Kidney tubule cell (primary cell): Measurements from ENCODE around the gene WWTR1.

Experiments used
- DNase-seq: peaks from one replicate; pipeline ENCODE4 v3.0.0-alpha.2; 2018; ENCODE audit warnings: low spot score

Gene WWTR1

DNA sequence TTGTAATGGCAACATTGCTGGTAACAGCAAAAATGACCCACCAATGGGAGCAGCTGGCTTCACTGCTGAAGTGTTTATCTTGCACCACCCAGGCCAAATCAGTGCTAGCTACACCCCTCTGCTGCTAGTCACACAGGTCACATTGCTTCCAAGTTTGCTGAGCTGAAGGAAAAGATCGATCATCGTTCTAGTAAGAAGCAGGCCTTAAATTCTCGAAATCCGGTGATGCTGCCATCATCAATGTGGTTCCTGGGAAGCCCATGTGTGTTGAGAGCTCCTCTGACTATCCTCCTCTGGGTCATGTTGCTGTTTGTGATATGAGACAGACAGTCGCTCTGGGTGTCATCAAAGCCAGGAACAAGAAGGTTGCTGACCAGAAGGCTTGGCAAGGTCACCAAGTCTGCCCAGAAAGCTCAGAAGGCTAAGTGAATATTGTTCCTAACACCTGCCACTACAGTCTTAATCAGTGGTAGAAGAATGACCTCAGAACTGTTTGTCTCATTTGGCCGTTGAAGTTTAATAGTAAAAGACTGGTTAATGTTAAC, 162.2 kb downstream of the WWTR1 start:
- no peak for DNase-seq

DNA sequence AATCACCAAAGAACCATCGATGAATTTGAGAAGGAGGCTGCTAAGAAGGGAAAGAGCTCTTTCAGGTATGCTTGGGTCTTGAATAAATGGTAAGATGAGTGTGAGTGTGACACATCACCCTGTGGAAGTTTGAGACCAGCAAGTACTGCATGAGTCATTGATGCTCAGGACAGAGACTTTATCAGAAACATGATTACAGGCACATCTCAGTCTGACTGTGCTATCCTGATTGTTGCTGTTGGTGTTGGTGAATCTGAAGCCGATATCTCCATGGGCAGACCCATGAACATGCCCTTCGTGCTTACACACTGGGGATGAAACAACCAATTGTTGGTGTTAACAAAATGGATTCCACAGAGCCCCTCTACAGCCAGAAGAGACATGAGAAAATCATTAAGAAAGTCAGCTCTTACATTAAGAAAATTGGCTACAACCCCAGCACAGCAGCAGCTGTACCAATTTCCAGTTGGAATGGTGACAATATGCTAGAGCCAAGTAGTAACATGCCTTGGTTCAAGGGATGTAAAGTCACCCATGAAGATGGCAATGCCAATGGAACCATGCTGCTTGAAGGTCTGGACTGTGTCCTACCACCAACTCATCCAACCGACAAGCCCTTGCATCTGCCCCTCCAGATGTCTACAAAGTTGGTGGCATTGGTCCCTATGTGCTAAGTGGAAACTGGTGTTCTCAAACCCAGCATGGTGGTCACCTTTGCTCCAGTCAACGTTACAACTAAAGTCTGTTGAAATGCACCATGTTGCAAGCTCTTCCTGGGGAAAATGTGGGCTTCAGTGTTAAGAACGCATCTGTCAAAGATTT, 162.9 kb downstream of the WWTR1 start:
- DNase-seq = peak; percentile 84

DNA sequence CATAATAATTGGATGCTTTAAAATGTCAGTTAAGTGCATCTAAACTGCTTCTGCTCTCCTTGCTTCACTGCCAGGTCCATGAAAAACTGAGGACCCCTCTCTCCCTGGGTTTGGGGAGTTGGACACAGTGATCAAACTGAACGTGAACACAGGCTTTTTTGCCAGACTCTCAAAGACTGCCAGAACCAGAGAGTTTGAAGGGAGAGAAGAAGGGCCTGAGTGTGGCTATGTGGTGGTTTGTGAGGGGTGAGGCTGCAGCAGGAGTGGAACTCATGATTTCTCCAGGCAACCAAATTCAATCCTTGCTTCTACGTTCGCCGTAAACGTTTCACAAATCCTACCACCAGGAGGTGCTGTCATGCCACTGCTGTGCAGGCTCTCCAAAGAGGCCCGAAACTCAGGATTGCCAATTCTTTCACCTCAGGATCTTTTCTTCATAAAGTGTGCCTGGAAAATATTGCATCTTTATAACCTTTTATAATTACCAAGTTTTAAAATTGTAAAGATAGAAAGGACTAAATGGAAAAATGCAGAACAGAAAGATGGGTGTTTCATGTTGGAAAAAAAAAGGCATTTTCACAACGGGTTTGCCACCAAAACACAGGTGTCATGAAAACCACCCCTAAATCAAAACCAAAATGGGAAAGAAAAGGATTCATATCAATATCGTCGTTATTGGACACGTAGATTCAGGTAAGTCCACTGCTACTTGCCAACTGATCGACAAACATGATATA, 163.6 kb downstream of the WWTR1 start:
- peak; percentile 61 for DNase-seq

DNA sequence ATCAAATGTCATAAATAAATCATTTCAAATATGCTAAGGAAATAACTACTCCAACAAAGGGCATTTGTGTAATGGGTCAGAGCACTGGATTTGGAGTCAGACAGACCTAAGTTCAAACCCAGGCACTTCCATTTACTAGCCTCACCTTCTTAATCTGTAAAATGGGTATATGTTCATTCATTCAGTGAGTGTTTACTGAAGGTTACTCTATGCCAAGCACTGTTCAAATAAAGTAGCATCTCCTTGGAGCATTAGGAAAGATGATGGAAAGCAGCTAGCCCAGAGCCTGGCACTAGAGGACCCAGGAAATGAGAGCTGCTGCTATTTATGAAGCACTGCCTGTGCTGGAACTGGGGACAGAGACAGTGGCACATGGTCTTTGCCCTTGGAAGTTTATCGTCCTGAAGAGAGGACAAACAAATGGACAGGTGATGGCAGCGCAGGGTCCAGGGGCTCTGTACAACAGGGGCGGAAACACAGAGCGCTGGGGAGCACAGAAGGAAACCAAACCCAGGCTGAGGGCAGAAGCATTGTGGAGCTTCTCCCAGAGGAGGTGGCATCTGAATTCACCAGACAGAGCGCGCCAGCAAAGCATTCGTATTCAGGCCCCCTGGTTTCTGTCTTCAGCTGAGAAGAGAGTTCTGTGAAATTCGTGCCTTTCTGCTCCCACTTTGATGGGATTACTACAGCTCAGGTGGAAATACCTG, 164.4 kb downstream of the WWTR1 start:
- DNase-seq = no peak

DNA sequence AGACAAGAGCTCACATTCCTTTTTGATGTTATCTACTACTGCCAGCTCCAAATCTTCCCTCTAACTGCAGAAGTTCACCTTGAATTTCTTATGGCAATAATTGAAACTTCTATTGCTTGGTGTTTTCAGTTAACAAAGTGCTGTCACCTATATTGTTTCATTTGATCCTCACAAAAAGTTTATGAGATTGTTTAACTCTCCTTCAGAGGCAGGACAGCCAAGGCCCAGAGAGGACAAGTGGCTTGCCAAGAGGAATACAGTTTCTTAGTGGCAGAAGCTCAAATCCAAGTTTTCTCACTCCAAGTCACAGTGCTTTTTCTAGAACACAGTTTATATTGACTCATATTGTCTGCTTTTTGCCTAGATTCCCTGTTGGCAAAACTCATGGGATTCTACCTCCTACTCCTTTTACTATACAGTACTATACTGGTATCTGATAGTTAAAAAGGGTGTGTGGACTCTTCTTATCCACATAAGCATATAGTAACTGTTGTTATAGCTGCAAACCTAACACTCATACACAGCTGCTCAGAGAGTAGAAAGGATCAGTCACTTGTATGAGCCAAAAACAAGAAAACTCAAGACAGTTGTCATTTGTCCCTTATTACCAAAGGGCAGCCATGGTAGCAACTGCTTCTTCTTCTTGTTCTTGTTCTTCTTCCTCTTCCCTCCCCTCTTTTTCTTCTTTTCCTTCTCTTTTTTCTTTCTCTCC, 167.4 kb downstream of the WWTR1 start:
- no peak for DNase-seq

DNA sequence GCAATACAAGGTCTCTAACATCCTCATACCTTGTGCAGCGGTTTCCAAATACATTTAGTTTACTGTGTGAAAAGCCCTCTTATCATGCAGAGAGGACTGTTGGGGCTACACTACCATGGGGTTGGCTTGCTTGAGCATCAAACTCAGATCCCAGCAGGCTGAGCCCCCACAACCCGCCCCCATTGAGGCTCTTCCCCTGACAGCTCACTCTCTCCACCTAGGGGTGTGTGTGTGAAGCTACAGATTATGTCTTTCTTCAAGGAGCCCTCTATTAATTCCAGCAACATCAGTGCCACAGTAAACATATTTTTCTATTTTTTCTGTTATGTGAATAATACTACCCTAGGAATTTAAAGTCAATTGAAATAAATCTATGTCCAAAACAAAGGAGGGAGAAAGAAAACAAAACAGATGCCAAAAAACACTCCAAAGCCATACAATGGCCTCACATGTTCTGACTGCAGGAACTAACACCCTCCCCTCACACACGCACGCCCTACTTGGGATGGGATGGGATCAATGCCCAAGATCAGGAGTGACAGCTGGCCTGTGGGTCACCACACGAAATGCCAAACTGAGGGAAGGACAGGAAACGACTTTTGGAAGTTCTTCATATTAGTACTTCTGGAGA, 168.7 kb downstream of the WWTR1 start:
- DNase-seq = no peak

DNA sequence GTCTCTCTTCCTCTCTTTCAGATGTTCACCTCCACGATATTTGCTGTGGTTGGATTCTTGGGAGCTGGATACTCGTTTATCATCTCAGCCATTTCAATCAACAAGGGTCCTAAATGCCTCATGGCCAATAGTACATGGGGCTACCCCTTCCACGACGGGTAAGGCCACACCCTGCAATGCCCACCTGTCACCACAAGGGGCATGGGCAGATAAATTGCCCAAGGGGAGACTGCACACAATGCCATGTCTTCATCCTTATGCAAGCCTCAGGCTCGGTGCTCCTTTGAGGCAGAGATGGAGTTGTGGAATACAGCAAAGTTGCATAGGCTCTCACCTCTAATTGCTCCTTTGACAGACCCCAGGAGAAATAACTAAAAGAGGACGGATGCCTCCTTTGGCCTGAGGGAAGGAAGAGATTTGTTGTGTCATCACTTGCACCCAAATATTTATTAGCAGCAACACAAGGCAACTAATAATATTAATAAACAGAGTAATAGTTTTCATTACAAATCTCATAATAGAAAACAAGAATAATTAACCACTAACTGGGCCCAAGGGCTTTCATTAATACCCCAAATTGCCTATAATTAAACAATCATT, 170.1 kb downstream of the WWTR1 start:
- DNase-seq = no peak

DNA sequence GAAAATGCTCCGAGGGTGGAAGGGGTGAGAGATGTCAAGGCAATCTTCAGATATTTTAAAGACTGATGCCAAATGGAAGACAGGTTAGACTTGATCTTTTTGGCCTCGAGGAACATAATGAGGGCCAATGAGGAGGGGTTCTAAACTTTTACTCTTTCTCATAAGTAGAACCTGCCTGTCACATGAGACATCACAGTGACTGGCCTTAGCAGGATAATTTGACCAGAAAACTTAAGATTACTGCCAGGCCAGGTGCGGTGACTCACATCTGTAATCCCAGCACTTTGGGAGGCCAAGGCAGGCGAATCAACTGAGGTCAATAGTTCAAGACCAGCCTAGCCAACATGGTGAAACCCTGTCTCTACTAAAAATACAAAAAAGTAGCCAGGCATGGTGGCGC, 171.1 kb downstream of the WWTR1 start:
- DNase-seq = no peak

DNA sequence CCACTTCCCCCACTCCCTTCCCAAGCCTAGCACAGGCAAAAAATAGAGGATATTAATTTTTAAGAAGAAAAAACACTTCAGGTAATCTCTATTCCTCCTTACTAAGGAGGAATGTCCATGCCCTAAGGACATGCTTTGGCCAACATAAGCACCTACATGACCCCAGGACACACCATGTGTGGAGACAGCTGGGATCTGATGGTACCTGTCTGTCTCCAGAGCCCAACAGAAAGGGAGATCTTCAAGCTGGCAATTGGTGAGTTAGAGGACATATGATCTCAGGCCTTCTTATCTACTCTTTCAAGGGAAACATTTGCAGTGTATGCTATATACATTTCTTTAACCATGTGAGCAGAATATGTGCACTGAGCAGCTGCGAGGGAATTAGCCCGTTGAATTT, 176.3 kb downstream of the WWTR1 start:
- no peak for DNase-seq

DNA sequence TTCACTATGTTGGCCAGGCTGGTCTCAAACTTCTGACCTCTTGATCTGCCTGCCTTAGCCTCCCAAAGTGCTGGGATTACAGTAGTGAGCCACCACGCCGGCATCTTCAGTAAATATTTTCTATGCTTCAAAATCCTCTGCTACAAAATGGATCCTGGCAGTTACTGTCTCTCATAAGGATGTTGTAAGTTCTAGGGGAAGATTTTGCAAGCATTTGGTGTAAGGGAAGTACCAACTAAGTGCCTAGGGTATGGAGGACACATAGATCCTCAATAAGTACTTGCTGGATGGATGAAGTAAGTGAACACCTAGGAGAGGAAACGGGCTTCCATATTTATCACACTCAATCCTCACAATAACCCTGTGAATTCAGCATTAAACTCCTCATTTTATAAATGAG, 176.8 kb downstream of the WWTR1 start:
- DNase-seq = no peak

DNA sequence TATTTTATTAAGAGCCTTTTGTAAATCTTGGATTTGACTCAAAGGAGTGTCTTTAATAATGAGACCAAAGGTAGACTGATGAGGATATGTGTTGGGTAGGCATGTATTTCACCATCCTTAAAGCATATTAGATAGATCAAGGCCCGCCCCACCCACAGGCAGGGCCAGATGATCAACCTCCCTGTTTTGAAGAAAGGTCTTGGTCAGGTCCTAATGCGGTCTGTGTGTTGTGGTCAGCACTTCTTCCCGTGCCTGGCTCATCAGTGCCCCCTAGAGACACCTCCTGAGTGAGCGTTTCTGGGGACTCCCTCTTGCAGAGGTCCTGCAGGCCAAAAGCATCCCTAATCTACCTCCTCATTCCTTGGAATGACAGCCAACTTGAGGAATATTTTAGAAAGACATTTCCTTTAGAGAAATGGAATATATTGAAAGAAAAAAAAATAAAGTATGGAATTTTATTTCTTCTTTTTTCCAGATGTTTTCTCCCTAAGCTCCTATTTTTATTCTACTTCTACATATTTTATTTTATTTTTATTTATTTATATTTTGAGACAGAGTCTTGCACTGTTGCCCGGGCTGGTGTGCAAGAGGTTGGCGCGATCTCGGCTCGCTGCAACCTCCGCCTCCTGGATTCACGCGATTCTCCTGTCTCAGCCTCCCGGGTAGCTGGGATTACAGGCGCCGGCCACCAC, 177.4 kb downstream of the WWTR1 start:
- peak; percentile 89 for DNase-seq

DNA sequence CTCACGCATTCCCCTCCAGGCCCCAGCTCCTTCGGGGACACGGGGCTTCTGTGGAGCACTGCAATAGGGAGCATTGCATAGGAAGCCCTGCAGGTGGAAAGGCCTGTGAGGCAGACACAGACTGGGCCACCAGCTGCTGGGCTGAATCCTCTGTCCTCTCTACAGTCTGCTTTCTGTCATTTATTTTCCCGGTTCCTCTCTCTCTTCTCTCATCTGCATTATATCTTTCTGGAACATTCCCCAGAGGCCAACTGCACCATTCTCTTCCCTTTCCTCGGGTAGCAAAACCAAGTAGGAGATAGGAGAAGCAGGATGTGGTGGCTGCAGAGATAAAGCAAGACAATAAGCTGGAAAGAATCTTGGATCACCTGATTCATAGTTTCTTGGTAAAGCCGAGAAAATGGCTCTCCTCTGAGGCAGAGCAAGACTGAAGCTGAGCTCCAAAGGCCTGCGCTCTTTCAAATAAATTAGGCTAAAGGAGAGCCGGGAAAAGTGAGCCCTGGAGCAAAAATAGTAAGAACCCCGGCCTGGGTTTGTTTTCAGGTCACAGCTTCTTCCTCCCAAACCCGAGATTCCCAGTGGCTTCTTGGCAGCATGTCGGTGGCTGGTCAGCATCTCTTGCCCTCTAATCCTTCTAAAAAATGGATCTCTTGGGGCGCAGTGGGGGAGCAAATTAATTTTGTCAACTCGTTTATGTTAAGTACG, 178.1 kb downstream of the WWTR1 start:
- DNase-seq = no peak

DNA sequence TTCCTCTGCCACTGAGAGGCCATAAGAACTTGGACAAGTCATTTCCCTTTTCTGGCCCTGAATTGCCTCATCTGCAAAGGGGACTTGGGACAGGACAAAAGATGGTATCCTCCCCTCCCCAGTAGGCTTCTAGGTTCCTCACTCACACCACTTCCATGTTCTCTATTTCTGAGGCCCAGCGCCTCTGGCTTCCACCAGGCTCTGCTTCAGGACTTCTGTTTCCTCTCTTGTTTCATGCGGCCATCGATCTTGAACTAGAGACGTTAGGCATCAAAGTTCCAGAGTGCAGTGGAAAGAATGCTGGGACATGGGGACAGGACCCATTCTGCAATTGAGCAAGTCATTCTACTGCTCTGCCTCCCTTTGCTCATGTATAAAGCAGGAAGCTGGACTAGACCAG, 181.6 kb downstream of the WWTR1 start:
- DNase-seq = no peak

DNA sequence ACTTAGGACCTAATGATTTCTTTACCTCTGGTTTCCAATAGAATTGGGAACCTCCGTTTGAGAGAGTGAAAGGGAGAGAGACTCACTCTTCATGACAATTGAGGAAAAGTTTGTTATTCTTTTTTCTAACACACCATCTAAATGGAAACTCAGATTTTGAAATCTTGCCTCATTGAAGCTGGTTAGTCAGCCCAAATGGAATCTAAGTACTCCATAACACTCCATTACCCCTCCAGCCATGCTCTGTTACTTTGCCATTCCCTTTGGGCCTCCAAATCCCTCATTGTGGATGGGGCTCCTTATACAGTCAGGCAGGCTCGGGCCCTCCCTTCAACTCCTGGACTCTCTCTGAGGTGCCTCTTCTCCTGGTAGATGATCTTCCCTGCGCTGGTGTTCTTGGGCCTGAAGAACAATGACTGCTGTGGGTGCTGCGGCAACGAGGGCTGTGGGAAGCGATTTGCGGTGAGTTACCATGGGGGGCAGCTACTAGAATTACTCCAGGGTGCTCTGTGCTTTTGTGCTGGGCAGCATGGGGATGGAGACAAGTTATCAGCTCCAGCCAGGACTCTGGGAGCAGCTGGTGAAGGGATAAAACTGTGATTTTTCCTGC, 182.3 kb downstream of the WWTR1 start:
- no peak for DNase-seq

DNA sequence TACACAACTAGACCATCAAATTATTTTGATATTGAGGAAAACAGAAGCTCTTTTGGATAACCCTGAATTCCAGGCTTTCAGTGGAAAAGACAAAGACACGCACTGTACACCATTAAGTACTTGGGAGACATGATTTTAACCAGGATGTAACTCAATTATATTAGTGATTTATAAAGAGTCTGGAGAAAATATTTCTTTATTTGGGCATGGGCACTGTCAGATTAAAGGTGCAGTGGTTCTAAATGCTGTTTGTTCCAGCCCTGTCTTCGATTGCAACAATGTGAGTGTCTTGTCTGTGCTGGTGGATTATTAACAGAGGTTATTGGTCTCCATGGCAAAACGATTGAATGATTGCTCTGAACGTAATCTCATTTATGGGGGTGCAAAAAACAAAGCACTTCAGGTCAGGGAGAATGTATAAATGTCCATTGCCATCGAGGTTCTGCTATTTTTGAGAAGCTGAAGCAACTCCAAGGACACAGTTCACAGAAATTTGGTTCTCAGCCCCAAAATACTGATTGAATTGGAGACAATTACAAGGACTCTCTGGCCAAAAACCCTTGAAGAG, 183.5 kb downstream of the WWTR1 start, which contains the start of gene TM4SF4:
Gene TM4SF4 (plus strand): TSS at position 448 of the 568 bp plus-strand sequence. CDS start 181 bp downstream, outside the sequence.
- peak; percentile 73 for DNase-seq

DNA sequence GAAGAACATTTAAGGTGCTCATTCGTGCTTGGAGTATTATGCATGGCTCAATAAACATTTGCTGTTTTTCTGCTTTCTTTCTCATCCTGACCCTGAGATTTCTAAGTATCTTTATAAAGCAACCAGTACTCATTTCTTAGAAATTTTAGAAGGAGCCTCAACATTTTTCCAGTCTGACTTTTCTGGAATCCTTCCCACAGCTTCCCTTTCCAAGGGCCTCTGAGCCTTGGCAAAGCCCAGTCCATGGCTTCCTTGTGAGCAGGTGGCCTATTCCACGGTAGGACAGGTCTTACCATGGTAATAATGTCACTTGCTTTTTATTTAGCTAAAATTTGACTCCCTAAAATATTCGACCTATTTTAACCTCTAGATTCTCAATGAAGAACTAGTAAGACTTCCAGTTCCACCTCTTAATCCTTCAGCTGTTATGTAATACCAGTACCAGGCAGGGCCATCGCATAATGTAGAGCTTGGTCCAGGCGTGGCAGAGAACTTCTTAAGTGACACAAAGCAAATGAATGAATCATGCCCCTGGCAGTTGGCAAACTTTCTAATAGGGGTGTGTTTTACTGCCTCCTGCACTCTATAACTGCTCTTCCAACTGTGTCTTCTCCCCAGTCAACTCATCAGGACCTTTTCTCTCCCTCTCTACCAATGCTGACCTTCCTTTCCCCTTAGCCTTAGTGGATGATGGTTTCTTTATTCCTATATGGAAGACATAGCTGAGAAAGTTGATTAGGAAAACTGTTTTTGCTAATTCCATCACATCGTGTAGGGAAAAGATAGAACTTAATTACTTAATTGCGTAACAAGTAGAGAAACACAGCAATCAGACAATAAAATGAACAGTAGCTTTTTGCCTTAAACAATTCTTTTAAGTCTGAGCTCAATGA, 184.2 kb downstream of the WWTR1 start:
- peak; percentile 97 for DNase-seq

DNA sequence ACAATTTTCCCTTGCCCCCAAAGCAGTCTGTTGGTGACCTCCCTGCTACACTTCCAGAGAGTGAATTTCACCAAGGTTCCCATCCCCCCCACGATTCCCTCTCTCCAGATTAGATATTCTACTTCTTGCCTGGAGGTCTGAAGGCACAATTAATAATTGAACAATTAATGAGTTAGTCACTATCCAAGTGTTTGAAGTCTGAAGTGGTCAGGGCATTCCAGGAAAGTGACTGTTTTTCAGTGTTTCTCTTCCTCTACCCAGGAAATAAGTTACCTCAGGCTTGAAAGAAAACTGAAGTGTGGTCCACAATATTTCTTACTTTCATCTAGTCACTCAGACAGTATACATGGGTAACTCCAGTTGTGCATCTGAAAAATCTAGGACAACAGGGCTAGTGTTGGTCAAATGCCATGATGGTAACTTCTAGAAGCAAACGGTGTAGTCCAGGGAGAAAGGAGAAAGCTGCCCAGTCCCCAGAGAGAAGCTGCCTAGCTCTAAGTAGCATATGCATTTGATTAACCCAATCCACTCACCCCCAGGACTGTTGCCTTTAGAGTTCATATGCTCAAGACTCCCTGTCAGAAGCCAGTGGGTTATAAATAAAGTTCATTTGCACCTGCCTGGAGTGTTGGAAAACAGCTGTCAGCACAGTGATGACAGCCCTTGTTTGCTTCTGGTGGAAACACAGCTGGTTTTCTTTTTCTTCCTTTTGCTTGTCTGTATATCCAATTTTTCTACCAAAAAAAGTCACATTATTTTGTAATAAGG, 185.6 kb downstream of the WWTR1 start:
- DNase-seq = peak; percentile 97
